22Rv1 (cell line): Measurements from ENCODE around the gene BTBD10.

ENCODE experiments used
- H3K27ac ChIP-seq: fragments of 450-650 bp; 2 replicates; pipeline ENCODE4 v1.5.1; 2017
- ZFX ChIP-seq: fragments of 450-650 bp; IDR thresholded peaks from 2 replicates; pipeline ENCODE4 v1.6.1; 2017; ENCODE audit warnings: antibody characterized with exemption, borderline replicate concordance
- TF ChIP-seq, protein P1 (sequence below): fragments of 450-650 bp; IDR thresholded peaks from 2 replicates; pipeline ENCODE4 v1.5.1; 2017; ENCODE audit warnings: mild to moderate bottlenecking

The BTBD10 gene

GRCh38 chr11:13375798-13376197 lies 87.2 kb downstream of the BTBD10 start:
- no peak overlapping the region for H3K27ac ChIP-seq
- no peak for TF ChIP-seq ZFX
- TF ChIP-seq, protein P1, sequence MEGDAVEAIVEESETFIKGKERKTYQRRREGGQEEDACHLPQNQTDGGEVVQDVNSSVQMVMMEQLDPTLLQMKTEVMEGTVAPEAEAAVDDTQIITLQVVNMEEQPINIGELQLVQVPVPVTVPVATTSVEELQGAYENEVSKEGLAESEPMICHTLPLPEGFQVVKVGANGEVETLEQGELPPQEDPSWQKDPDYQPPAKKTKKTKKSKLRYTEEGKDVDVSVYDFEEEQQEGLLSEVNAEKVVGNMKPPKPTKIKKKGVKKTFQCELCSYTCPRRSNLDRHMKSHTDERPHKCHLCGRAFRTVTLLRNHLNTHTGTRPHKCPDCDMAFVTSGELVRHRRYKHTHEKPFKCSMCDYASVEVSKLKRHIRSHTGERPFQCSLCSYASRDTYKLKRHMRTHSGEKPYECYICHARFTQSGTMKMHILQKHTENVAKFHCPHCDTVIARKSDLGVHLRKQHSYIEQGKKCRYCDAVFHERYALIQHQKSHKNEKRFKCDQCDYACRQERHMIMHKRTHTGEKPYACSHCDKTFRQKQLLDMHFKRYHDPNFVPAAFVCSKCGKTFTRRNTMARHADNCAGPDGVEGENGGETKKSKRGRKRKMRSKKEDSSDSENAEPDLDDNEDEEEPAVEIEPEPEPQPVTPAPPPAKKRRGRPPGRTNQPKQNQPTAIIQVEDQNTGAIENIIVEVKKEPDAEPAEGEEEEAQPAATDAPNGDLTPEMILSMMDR, result no peak

GRCh38 chr11:13373216-13373615 lies 89.8 kb downstream of the BTBD10 start:
- H3K27ac ChIP-seq, result no peak overlapping the region
- no peak for TF ChIP-seq ZFX
- TF ChIP-seq, protein P1, result no peak

DNA sequence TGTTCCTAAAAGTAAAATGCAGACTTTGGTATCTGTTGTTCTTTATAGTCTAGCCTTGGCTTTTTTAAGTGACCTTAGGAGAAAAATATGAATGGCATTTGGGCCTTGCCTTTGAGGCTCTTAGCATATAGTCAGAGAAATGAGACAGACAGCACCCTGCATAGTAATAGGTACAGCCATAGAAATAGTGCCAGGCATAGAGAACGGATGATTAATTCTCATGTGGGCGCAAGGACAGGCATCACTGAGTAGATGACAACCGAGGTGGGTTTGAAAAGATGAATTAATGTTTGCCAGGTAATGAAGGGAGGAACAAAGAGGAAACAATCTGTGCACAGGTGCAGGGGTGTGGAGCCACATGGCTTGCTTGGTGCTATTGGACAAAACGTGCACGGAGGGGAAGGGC lies 95.0 kb downstream of the BTBD10 start:
- TF ChIP-seq, protein P1, result no peak
- TF ChIP-seq ZFX, result no peak
- H3K27ac ChIP-seq, result no peak overlapping the region

DNA sequence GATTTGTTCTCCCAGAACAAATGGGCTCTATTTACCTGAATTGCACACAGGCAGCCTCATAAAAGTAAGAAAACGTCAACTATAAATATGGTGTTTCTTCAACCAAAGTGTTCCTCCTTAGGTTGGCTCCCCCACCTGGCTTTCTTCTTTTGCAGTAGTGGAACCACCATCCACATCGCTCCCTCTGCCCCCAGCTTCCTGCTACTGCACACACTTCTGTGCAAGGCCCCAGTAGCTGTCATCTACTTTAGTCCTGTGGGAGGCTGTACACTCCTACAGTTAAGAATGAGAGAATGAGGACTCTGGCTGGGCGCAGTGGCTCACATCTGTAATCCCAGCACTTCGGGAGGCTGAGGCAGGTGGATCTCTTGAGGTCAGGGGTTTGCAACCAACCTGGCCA lies 95.9 kb downstream of the BTBD10 start:
- TF ChIP-seq, protein P1, result no peak
- TF ChIP-seq ZFX, result no peak
- no peak overlapping the region for H3K27ac ChIP-seq

DNA sequence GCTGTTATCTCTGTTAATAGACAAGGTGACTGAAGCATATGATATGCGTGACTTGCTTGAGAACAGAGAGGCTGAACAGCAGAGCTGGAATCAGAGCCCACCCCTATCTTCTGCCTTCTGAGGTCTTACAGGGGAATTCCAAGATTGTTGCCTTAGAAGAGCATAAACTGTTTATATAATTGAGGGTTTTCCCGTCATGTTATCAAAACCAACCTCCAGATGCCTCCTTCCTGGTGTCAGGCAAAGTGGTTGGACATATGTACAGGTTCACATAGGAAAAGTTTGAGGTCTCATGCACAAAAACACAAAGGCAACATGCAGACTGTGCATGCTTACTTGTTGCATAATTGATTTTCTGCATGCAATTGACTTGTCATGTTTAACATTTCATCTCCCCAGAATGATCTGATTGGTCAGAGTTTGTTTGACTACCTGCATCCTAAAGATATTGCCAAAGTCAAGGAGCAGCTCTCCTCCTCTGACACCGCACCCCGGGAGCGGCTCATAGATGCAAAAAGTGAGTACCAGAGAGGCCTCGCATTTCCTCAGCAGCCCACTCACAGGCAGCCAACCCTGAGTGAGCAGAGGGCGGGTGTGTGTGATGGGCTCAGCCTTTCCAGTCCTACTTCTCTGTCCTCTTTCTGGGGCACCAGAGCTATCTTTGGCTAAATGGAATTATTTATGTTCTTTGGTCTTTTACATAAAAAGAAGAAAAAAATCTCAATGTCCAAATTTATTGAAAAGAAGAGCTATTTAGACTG lies 96.6 kb downstream of the BTBD10 start:
- TF ChIP-seq, protein P1, result no peak
- no peak for TF ChIP-seq ZFX

DNA sequence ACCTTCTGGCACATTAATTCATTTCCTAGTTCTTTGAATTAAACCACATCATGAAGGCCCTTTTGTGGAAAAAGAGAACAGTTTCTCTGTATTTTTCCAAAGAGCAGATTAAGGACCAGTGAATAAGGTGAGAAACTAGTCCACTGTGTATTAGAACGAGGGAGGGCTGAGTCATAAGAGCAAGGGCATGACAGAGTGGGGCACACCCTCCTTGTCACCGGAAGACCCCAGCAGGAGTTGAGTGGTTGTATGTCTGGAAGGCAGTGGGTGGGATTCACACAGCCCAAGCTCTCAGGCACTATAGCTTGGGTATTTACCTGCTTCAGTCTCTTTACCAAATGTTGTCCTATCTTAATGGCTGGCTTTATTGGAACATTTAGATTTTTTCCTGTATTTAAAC lies 98.6 kb downstream of the BTBD10 start:
- TF ChIP-seq, protein P1, result no peak
- TF ChIP-seq ZFX, result no peak
- no peak overlapping the region for H3K27ac ChIP-seq

More for the DNA sequence above, 96.6 kb downstream of the BTBD10 start:
- H3K27ac ChIP-seq, result no peak overlapping the region

GRCh38 chr11:13362596-13363109 lies 100.4 kb downstream of the BTBD10 start:
- no peak overlapping the region for H3K27ac ChIP-seq
- TF ChIP-seq ZFX, result no peak
- TF ChIP-seq, protein P1, result no peak
